ENCODE data around the gene SLC6A20. TPM values are rescaled to one million over a fixed set of nuclear protein-coding genes. Genes with fewer than 3 reads are reported as not detected.

Gene SLC6A20, protein sequence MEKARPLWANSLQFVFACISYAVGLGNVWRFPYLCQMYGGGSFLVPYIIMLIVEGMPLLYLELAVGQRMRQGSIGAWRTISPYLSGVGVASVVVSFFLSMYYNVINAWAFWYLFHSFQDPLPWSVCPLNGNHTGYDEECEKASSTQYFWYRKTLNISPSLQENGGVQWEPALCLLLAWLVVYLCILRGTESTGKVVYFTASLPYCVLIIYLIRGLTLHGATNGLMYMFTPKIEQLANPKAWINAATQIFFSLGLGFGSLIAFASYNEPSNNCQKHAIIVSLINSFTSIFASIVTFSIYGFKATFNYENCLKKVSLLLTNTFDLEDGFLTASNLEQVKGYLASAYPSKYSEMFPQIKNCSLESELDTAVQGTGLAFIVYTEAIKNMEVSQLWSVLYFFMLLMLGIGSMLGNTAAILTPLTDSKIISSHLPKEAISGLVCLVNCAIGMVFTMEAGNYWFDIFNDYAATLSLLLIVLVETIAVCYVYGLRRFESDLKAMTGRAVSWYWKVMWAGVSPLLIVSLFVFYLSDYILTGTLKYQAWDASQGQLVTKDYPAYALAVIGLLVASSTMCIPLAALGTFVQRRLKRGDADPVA
- under 1 TPM; 0.08 to 0.30 (median 0.10) TPM for polyA plus RNA-seq (ENCODE audit: insufficient read length in 4 of 4)

DNA sequence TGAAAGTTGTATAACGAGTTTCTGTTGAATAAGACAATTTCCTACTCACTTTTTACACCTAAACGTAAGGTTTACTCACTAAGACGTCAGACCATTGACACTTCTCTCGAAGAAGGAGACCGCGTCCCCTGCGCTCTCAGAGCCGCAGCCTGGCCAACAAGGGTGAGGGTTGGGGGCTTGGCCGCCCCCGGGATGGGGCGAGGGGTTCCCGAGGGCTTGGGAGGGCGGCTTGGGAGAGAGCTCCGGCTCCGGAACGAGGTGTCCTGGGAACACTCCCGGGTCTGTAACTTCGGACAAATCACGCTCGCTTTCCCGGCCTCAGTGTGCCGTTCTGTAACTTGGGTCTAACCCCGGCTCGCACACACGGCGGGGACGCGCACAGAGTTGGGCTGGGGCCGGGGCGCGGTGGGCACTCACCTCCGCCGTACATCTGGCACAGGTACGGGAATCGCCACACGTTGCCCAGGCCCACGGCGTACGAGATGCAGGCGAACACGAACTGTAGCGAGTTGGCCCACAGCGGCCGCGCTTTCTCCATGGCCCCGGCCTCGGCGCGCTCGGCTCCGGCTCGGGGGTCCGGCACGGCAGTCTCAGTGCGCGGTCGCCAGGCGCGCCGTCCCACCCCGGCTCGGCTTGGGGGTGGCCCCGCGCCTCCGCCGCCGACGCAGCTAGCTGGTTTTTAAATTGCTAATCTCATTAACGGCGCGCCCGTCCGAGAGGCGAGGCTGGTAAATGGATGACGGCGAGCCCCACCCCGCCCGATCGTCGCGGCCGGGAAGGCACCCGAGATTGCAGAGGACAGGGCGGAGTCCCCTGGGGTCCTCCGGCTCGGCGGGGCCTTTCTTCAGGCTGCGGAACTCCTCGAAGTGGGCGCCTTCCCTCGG, at the start of gene SLC6A20:
TSS of gene SLC6A20 (minus strand) at position 655 of the 884 bp plus-strand sequence. CDS start at position 538, 117 bp downstream.
- DNase-seq (ENCODE audit: low read depth in 4 of 4, low spot score in 3 of 4): peak in 1 of 4 donors; percentile 21

DNA sequence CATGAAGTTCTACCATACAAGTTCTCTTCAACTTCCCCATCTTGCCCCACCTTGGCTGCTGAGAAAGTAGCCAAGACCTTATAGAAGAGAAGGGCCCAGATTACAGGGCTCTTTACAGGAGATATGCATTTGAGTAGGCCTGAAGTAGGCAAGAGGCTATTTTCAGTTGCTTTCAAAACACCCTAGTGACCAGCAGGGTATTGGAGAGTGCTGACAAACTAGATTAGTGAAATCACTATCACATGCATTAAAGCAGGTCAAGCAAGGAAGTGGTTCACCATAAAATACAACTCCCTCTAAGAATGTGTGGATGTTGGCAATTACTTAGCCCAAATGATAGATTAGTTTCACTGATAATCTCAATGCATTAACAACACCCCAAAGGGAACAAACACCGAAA, 48.3 kb upstream of the SLC6A20 start:
- no peak for DNase-seq (ENCODE audit: low read depth in 4 of 4, low spot score in 3 of 4)

DNA sequence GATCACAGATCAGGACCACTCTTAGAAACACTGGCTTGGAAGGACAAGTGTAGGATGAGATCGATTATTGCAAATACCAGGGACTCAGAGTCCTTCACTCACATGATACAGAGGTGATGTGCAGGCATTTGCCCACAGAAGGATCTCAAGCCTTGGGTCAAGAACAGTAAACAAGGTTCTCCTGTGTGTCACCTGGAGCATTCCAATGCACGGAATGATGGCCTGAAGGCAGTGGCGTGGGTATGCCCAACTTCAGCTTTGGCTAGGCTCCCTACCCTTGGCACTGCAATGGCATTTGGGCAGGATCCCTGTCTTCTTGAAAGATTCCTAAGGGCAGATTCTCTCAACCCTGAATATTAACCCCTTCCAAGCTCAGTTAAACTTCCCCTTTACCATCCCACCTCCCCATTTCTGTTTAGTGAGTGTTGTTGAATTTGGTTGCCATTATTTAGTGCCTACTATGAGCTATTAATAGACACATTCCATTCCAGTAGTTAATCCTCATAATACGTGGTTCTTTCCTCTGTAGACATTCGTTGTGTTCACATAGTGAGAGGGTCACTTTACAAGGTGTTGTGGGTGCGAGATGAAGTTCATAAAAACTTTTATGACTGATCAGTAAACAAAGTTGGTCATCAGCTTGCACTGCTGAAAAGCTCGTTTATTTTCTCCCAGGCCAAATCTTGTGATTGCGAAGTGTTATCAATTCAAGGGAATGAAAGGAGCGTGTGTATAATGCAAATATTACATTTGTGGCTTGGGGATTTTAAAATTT, 46.7 kb upstream of the SLC6A20 start:
- DNase-seq (ENCODE audit: low read depth in 4 of 4, low spot score in 3 of 4): no peak

DNA sequence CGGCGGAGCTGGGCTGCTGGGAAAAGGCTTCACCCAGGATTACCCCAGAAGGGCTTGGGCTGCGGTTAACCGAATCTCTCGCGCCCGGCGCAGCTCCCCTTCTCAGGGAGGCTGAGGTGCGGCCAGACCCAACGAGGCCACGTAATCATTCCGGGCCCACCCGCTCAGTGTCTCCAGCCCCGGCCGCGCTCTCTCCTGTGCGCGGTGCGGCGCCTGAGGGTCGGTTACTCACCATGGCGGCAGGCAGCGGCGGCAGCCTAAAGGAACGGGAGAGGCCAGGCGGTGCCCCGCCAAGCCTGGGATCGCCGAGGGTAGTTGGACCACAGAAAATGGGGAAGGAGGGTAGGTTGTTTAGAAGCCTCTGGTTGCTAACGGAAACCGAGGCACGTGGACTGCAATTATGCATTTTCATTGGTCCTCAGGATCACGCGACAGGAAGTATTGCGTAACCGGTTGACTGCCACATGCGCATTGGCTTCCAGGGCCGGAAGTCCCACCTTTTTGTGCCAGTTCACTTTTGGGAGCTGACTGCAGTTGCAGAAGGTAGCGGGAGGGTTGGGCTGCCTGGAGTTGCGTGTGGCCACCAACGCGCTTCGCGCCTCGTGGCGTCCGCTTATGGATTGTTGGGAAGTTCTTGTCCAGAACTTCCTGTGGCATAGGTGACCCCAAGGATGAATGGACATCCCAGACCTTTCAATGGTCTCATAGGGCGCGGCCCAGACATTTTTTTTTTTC, 45.6 kb upstream of the SLC6A20 start, which contains the start of gene LZTFL1:
TSS of gene LZTFL1 (minus strand) at position 363 of the 735 bp plus-strand sequence. CDS start at position 235, 128 bp downstream.
- peak; percentile 91 to 95 (median 92) for DNase-seq (ENCODE audit: low read depth in 4 of 4, low spot score in 3 of 4)

DNA sequence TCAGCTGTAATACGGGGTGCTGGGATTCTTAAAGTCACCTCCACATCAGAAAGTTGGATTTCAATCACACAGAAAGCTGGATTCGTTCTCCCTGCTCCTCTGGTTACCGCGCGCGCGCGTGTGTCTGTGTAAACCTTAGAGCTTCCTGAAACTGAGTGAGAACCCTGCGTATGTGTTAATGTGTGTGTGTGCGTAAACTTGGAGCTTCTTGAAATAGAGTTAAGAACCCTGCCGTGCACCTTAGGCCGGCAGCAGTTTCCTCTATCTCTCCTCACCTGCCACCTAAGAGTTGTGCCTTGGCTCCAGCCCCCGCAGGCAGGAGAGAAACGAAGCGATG, 45.1 kb upstream of the SLC6A20 start:
- DNase-seq (ENCODE audit: low read depth in 4 of 4, low spot score in 3 of 4): peak in 1 of 4 donors; percentile 3

DNA sequence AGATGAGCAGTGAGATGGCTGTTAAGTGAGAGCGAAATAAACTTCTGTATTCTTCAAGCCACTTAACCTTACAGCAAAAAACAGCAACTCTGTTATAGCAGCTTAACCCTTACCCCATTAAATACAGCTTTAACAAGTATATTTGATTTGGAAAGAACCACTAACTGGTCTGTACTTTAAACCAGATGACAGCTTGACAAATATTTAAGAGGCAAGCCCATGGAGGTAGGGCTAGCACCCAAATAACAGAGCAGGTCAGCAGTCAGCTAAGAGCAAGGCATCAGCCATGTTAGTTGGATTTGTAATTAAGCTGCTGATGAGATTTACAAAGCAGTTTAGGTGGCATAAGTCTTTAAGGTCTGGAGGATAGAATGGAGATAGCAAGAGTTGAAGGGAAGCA, 42.1 kb upstream of the SLC6A20 start:
- no peak for DNase-seq (ENCODE audit: low read depth in 4 of 4, low spot score in 3 of 4)

DNA sequence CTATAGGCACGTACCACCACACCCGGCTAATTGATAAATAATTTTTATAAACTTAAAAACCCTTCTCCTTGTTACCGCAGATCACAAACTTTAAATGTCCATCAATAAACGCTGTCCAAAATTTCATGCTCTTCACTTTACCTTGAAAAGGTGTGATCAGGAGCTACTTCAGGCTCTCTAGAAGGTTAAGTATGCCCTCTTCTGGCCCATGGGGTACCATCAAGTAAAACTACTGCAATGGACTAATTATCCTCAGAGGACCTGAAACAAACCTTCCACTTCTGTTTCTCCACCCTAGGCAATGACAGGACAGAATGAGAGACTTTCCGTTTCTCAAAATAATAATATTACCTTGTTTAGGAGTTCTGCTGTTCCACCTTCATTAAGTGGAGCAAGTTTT, 36.4 kb upstream of the SLC6A20 start:
- DNase-seq (ENCODE audit: low read depth in 4 of 4, low spot score in 3 of 4): no peak

DNA sequence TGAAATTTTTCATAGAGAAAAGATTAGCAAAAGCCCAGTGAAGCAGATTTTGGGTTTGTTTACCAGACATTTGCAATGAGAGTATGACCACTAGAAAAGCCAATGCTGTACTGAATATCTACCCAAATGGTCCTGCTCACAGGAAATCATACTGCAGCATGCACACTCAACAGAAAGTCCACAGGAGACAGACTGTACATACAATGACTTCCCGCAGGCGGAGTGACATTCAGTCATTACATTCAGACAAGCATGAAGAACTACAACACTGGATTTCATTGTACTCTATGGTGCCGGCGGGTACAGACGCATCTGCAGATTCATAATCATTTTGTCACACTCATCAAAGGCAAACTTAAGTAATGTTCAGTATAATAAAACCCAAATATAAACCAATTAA, 33.8 kb upstream of the SLC6A20 start:
- DNase-seq (ENCODE audit: low read depth in 4 of 4, low spot score in 3 of 4): no peak

DNA sequence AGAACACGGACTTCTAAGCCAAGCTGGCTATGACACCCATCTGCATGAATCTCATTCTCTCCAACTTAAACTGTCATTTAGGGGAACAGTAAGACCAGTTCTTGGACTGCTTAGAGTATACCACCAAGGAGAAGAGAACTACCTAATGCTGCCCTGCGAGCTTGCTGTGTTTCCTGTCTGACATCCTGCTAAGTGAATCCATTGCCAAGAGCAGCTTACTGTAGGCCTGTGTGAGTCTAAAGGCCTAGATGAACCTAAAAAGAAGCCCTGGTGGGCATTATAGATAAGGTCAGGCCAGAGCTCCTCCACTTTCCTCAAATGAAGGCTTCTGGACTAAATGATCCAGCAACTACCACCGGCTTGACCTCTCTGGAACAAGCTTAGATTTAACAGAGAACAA, 30.6 kb upstream of the SLC6A20 start:
- DNase-seq (ENCODE audit: low read depth in 4 of 4, low spot score in 3 of 4): no peak

DNA sequence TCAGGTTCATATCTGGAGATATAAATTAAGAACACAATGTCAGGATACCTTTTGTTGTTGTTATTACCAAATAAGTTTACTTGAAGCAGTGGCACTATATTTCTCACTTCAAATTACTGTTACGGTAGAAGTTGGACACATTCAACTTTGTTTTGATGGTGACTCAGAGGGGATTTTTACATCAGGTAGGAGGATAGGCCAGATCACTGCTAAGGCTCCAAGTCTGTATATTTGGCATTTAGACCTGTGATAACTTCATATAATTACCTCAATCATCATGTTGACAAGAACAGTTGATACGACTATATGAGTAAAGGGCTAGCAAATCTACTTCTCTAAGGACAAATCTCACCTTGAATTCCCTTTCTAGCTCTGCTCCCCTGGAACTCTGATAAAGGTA, 30.0 kb upstream of the SLC6A20 start:
- no peak for DNase-seq (ENCODE audit: low read depth in 4 of 4, low spot score in 3 of 4)

DNA sequence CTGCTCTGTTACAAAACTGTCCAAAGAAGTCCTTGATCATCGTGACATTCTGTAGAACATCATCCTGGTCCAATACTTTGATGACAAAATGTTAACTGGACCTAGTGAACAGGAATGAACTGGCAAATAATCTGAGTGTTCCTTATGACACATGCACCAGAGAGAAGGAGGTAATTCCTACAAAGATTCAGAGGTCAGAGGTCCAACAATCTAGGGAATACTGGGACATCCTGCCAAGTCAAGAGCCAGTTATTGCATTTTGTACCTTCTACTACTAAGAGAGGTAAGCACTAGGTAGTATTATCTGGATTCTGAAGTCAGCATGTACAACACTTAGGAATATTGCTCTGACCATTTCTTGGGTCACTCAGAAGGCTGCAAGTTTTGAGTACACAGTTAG, 24.8 kb upstream of the SLC6A20 start:
- DNase-seq (ENCODE audit: low read depth in 4 of 4, low spot score in 3 of 4): no peak

DNA sequence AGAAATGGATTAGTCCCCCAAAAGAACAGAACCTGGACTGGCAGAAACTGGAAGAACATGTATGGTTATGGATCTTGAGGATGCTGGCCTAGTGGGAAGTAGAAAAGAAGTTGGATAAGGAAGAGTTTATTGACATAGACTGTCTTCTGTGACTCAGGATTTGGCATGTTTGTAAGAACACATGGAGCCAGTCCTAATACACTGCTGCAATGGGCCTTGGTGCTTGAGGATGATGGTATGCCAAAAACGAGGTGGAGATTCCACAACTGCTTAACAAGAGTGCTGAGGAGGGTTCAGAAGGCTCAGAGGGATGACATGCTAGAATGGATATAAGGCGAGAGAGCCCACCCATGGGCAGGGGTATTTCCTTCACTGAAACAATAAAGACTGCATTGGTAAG, 23.2 kb upstream of the SLC6A20 start:
- no peak for DNase-seq (ENCODE audit: low read depth in 4 of 4, low spot score in 3 of 4)

DNA sequence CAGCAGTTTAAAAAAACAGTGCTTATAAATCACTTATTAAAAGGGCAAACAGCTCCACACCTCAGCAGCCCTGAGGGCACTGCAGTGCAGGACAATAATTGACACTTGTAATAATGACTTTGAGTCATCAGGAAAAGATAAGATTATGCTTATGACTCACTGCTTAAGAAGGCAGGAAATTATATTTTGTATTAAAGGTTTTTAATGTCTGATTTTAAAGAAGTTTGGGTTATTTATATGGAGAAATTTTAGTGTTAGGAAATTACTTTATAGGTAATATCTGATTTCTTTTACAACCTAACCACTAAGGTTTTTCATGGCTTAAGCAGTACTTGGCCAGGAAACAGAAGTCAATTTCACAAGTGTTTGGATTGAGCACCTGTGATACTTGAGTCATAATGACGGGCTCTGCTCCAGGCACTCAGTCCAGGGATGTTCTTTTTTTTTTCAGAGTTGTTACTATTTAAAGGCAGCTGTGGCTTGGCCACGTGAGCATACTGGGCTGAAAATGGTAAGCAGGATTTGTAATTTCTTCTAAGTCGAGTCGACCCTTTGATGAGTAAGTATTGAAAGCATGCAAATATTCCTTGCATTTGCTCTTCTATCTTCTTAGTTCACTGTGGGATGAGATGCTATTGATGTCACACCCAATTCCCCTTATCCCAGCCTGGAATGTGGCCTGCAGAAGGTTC, 21.6 kb upstream of the SLC6A20 start:
- no peak for DNase-seq (ENCODE audit: low read depth in 4 of 4, low spot score in 3 of 4)

DNA sequence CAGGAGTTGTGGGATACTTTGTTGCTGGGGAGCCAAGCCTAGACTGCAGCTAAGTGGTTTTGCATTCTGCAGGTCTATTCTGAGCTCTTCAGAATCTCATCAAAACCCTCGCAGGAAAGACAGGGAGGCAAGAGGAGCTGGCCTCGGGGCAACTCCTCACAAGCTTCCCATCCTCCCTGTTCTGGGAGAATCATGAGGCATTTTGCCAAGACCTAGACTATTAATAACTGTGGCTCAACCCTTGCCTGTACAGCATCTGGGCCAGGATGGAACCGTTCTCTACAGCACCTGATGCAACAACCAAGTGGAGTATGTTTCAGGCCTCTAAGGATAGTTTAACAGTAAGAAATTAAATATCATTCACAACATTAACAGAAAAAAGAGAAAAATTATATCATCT, 20.2 kb upstream of the SLC6A20 start:
- no peak for DNase-seq (ENCODE audit: low read depth in 4 of 4, low spot score in 3 of 4)

DNA sequence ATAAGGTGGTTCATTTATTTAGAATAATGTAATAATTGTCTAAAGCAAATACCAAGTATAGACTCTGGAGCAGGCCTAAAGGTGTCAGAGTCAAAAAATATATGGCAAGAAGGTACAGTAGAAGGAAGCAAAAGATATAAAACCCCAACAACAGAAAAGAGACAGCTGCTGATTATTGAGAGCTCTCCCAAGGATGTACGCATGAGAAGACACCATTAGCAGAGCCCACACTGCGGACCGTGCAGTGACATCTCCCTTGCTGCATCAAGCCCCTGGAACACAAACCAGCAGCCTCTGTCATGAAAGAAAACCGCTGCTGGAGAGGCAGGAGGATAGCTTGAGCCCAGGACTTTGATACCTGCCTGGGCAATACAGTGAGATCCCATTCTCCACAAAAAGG, 18.0 kb upstream of the SLC6A20 start:
- no peak for DNase-seq (ENCODE audit: low read depth in 4 of 4, low spot score in 3 of 4)

DNA sequence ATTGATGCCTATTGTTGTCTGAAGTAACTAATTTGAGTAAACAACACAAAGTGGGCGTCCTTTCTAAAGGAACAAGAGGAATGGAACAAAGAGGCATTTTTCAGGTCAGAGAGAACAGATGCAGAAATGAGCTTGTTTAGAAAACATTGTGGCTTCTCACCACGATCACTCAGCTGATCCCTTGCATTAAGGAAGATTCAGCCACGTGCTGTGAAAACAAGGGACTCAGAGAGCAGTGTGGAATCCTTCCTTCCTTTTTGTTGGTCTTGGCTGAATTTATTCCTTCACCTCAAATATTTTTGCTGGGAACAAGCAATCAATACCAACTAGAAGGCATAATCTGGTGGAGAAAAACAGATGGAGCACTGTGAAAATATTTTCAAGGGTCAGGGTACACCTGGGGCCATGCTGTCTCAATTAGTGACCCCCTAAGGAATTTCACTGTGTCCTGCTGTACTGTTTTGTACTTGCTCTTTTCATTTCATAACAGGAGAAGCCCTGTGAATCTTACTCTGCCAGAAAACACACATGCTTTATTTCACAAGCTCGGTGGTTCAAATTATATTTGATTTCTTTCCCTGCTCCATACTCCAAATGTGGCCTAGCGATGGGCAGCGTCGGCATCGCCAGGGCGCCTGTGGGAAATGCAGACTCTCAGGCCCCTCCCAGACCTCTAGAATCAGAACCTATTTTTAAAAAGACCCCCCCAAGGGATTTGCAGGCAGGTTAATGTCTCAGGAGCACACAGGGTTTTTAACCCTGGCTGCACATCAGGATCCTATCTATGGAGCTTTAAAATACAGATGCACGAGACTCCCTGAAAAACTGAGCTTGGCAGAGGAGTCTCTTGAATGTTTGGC, 11.6 kb upstream of the SLC6A20 start:
- no peak for DNase-seq (ENCODE audit: low read depth in 4 of 4, low spot score in 3 of 4)

DNA sequence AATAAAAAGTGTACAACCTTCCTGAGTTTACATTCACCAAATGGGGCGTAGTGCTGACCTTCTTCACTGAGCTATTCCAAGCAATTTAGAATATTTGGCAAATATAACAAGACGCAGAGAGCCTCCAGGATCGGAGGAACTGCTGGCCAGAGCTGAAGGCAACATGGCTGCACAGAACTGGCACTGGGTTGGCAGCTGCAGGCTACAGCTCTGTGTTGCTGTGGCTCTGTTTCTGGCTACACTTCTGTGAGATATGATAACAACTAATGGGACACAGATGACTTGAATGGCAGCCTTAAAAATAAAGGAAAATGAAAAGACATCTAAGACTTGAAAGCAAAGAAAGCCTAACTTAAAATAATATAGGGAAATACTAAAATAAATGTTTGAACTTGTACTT, 10.8 kb upstream of the SLC6A20 start:
- DNase-seq (ENCODE audit: low read depth in 4 of 4, low spot score in 3 of 4): no peak

DNA sequence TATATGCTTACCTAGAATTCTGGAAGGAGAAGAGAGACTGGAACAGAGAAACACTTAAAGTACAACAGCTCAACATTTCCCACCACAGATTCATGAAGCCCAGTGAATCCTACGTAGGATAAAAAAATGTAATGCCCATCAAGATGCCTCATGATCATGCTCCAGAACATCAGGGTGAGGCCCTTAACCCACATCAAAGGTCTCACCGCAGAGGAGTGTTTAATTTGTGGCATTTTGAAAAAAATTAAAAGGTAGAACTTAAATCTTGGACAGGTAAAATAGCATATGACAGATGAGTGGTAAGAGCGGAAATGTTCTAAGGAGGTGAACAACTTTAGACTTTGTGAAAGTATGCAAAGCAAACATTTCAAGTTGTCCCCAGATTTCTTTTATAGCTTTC, 9.7 kb upstream of the SLC6A20 start:
- DNase-seq (ENCODE audit: low read depth in 4 of 4, low spot score in 3 of 4): no peak

All from right renal pelvis (tissue), 4 donors.